Measurements from ENCODE around the gene PGS1.

PGS1 gene

DNA sequence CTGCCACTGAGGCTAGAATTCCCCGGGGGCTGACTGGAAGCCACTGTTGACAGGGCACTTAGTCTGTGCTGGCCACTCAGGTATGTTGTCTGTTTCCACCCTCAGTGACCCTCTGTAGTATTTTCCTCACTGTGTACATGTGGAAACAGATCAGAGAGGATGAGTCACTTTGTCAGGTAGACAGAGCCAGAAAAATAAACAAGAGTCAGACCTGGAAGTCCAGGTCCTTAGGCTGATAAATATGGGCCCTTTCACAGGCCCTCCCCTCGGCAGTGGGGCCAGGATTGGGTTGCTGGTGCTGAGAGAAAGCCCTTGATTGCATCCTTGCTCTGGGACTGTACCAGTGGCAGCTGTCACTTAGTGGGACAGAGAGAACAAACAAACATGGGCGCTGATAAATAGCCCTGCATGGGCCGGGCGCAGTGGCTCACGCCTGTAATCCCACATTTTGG, 21.3 kb downstream of the PGS1 start:
- no peak overlapping the region for H3K4me3 ChIP-seq (replicated peaks; ENCODE audit: low read depth, low read length)
- TF ChIP-seq, protein P1, sequence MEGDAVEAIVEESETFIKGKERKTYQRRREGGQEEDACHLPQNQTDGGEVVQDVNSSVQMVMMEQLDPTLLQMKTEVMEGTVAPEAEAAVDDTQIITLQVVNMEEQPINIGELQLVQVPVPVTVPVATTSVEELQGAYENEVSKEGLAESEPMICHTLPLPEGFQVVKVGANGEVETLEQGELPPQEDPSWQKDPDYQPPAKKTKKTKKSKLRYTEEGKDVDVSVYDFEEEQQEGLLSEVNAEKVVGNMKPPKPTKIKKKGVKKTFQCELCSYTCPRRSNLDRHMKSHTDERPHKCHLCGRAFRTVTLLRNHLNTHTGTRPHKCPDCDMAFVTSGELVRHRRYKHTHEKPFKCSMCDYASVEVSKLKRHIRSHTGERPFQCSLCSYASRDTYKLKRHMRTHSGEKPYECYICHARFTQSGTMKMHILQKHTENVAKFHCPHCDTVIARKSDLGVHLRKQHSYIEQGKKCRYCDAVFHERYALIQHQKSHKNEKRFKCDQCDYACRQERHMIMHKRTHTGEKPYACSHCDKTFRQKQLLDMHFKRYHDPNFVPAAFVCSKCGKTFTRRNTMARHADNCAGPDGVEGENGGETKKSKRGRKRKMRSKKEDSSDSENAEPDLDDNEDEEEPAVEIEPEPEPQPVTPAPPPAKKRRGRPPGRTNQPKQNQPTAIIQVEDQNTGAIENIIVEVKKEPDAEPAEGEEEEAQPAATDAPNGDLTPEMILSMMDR (IDR thresholded peaks at IDR 0.05; ENCODE audit: low read depth, low read length, missing control alignments) = no peak
- DNase-seq (ENCODE audit: extremely low read depth, low read depth) = no peak

GRCh38 chr17:78400581-78401240, 22.3 kb downstream of the PGS1 start:
- TF ChIP-seq, protein P1 (IDR thresholded peaks at IDR 0.05; ENCODE audit: low read depth, low read length, missing control alignments) = no peak
- no peak overlapping the region for H3K4me3 ChIP-seq (replicated peaks; ENCODE audit: low read depth, low read length)
- no peak for DNase-seq (ENCODE audit: extremely low read depth, low read depth)

DNA sequence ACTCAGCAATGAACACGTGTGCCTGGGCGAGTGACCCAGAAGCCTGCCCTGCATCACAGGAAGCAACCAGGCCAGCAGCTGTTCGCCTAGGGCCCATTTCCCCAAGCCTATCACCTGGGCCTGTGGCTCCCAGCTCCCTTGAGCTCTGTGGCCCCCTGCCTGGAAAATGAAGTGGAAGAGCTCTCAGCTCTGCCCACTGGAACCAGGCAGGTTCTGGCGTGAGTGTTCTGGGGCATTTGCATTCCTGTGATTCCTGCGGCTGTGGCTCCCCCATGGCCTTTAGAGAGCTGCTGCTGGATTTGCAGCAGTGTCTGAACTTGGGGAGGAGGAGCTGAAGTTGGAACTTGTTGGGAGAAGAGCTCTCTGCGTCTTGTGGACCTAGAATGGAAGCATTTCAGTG, 22.8 kb downstream of the PGS1 start:
- TF ChIP-seq, protein P1 (IDR thresholded peaks at IDR 0.05; ENCODE audit: low read depth, low read length, missing control alignments) = no peak
- H3K4me3 ChIP-seq (replicated peaks; ENCODE audit: low read depth, low read length) = no peak overlapping the region
- no peak for DNase-seq (ENCODE audit: extremely low read depth, low read depth)

- no peak overlapping the region for H3K4me3 ChIP-seq (replicated peaks; ENCODE audit: low read depth, low read length)
- TF ChIP-seq, protein P1 (IDR thresholded peaks at IDR 0.05; ENCODE audit: low read depth, low read length, missing control alignments) = no peak
- DNase-seq (ENCODE audit: extremely low read depth, low read depth) = no peak
These were observed 23.4 kb downstream of the PGS1 start for GRCh38 chr17:78401891-78402290.

GRCh38 chr17:78403822-78404221, 25.4 kb downstream of the PGS1 start:
- TF ChIP-seq, protein P1 (IDR thresholded peaks at IDR 0.05; ENCODE audit: low read depth, low read length, missing control alignments) = no peak
- H3K4me3 ChIP-seq (replicated peaks; ENCODE audit: low read depth, low read length) = no peak overlapping the region
- DNase-seq (ENCODE audit: extremely low read depth, low read depth) = no peak

GRCh38 chr17:78406396-78406795, 27.9 kb downstream of the PGS1 start:
- TF ChIP-seq, protein P1 (IDR thresholded peaks at IDR 0.05; ENCODE audit: low read depth, low read length, missing control alignments) = no peak
- no peak overlapping the region for H3K4me3 ChIP-seq (replicated peaks; ENCODE audit: low read depth, low read length)
- no peak for DNase-seq (ENCODE audit: extremely low read depth, low read depth)

DNA sequence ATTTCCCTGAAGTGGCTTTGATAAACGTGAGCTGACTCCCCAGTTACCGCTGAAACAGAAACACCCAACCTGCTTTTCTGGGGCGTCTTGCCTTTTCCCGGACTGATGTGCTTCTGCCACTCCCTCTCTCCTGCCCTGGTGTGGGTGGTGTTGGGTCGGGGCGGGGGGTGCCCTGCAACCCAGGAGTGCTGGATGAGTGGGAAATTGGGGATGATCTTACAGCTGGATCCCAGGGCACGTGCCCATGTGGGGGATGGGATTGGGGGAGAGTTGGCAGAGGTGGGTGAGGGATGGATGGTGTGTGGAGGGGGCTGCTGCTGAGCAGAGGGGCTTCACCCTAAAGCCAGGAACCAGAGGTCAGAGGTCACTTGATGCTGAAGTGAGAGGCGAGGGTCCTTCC, 28.5 kb downstream of the PGS1 start:
- DNase-seq (ENCODE audit: extremely low read depth, low read depth) = no peak
- TF ChIP-seq, protein P1 (IDR thresholded peaks at IDR 0.05; ENCODE audit: low read depth, low read length, missing control alignments) = no peak
- no peak overlapping the region for H3K4me3 ChIP-seq (replicated peaks; ENCODE audit: low read depth, low read length)
